Esophagus squamous epithelium (tissue), 5 donors: Measurements from ENCODE around the gene ARHGAP12. TPM values are rescaled to one million over a fixed set of nuclear protein-coding genes. Genes with fewer than 3 reads are reported as not detected.
"Not testable (repeated sequence)": the region's sequence is repeated elsewhere in the genome, so short reads cannot be mapped to it uniquely, and the experiment has no call there.

ENCODE experiments used
- DNase-seq: peaks from one replicate; lab custom pipeline; 2025; lab: John Stamatoyannopoulos, UW
- H3K27ac ChIP-seq, 4 donors: fragments of 200-600 bp; sonication (generic); one replicate each; pipeline ENCODE4 v1.5.1; 2016 to 2019; ENCODE audit warnings: mild to moderate bottlenecking in 1 of 4
- H3K27me3 ChIP-seq, 4 donors: fragments of 200-600 bp; sonication (generic); 1 replicate in 3 of 4; 2 replicates in 1 of 4; pipeline versions ENCODE4 v1.5.1 to v1.6.0; 2017 to 2021; ENCODE audit warnings: antibody characterized with exemption in 1 of 4
- H3K36me3 ChIP-seq, 3 donors: fragments of 200-600 bp; sonication (generic); one replicate each; pipeline ENCODE4 v1.5.1; 2016 to 2019
- H3K4me1 ChIP-seq, 3 donors: fragments of 200-600 bp; sonication (generic); one replicate each; pipeline ENCODE4 v1.5.1; 2017 to 2019
- H3K4me3 ChIP-seq, 4 donors: fragments of 200-600 bp; sonication (generic); 1 replicate in 3 of 4; 2 replicates in 1 of 4; pipeline ENCODE4 v1.5.1; 2016 to 2019; ENCODE audit warnings: mild to moderate bottlenecking in 2 of 4, moderate library complexity in 1 of 4
- H3K9me3 ChIP-seq, 3 donors: fragments of 200-600 bp; sonication (generic); one replicate each; pipeline ENCODE4 v1.5.1; 2016 to 2019
- CTCF ChIP-seq, 6 experiments: fragments of 450-650 bp in 4 of 6; fragments of 200-600 bp in 2 of 6; sonication (generic) in 2 of 6; IDR thresholded peaks; one replicate each; pipeline ENCODE4 v1.5.1; 2016 to 2019; ENCODE audit warnings: antibody characterized with exemption in 6 of 6, mild to moderate bottlenecking in 4 of 6, moderate library complexity in 4 of 6
- POLR2A ChIP-seq, 4 donors: fragments of 450-650 bp; IDR thresholded peaks; one replicate each; pipeline ENCODE4 v1.6.1; 2017; ENCODE audit warnings: antibody characterized with exemption in 4 of 4, mild to moderate bottlenecking in 4 of 4, moderate library complexity in 3 of 4
- WGBS, 2 donors: methylation state at CpG; one replicate each; pipeline ENCODE4 v1.1.5; 2018; 5-methylcytosine and 5-hydroxymethylcytosine counted together
- intact Hi-C: fragments of 100-400 bp; cut with DNase I; formaldehyde crosslinking; loops from one replicate; pipeline ENCODE4 v1.15.0; 2022
- total RNA-seq, 4 donors: library from RNA; depleted of rRNA; stranded (reverse); fragments of >200 nt; gene quantifications; one replicate each; pipeline ENCODE4 v1.1.0, GENCODE V29; 2016
- donor health status: DM: yes; HTN: yes; CAD: no.

The ARHGAP12 gene
- total RNA-seq, 4 donors from 2014 or later: 8.5 to 31.3 (median 16.9) TPM

GRCh38 chr10:31770307-31770902 lies 158.2 kb downstream of the ARHGAP12 start:
- 60 to 68% methylated on average over 8 of the region's 8 CpGs for WGBS, 2 donors

GRCh38 chr10:31769564-31769963 lies 159.1 kb downstream of the ARHGAP12 start:
- Histone ChIP-seq H3K36me3 (no peaks in the 10 kb centered on the region), H3K9me3 (no peaks in the 10 kb centered on the region), H3K27me3 (no peaks in the 10 kb centered on the region), H3K4me1 (no peaks in the 10 kb centered on the region), H3K4me3 (no peak overlapping the region), H3K27ac (no peak overlapping the region)
- 42 to 60% methylated on average over 4 of the region's 4 CpGs for WGBS, 2 donors
- no peak for TF ChIP-seq CTCF (IDR thresholded peaks at IDR 0.05)
- intact Hi-C loops: no loop called here
- DNase-seq: no peak

More at GRCh38 chr10:31770307-31770902, 158.2 kb downstream of the ARHGAP12 start:
- H3K9me3 ChIP-seq: no peaks in the 10 kb centered on the region
- no peaks in the 10 kb centered on the region for H3K4me1 ChIP-seq
- no peaks in the 10 kb centered on the region for H3K36me3 ChIP-seq
- H3K4me3 ChIP-seq: no peak overlapping the region
- no peak for DNase-seq
- intact Hi-C loops: no loop called here
- H3K27ac ChIP-seq: no peak overlapping the region
- TF ChIP-seq CTCF (IDR thresholded peaks at IDR 0.05): peak; percentile 33 to 82 (median 73)
- no peak for TF ChIP-seq POLR2A (IDR thresholded peaks at IDR 0.05)
- H3K27me3 ChIP-seq: no peaks in the 10 kb centered on the region

- intact Hi-C loops, H3K4me1 ChIP-seq, H3K9me3 ChIP-seq, DNase-seq, H3K4me3 ChIP-seq, H3K36me3 ChIP-seq, H3K27ac ChIP-seq, H3K27me3 ChIP-seq: not testable (repeated sequence)
- WGBS, 2 donors: 68 to 73% methylated on average over 7 of the region's 7 CpGs
Observed at GRCh38 chr10:31768935-31769334, 159.7 kb downstream of the ARHGAP12 start.

- Histone ChIP-seq H3K4me3 (no peak overlapping the region), H3K36me3 (no peaks in the 10 kb centered on the region), H3K4me1 (no peaks in the 10 kb centered on the region), H3K27me3 (no peaks in the 10 kb centered on the region), H3K27ac (no peak overlapping the region), H3K9me3 (no peaks in the 10 kb centered on the region)
- intact Hi-C loops: no loop called here
- no peak for TF ChIP-seq POLR2A (IDR thresholded peaks at IDR 0.05)
- no peak for TF ChIP-seq CTCF (IDR thresholded peaks at IDR 0.05)
- DNase-seq: no peak
- 87 to 95% methylated on average over 1 of the region's 1 CpG for WGBS, 2 donors
Observed at GRCh38 chr10:31768467-31768866, 160.2 kb downstream of the ARHGAP12 start.

- H3K27ac ChIP-seq: peak overlapping the region in 1 of 4 donors; percentile 44
- DNase-seq: no peak
- H3K9me3 ChIP-seq: no peaks in the 10 kb centered on the region
- TF ChIP-seq POLR2A (IDR thresholded peaks at IDR 0.05): no peak
- TF ChIP-seq CTCF (IDR thresholded peaks at IDR 0.05): no peak
- H3K36me3 ChIP-seq: no peaks in the 10 kb centered on the region
- H3K4me3 ChIP-seq: no peak overlapping the region
- no peaks in the 10 kb centered on the region for H3K27me3 ChIP-seq
- WGBS, 2 donors: 50 to 67% methylated on average over 1 to 8 of the region's 9 CpGs
- intact Hi-C loops: no loop called here
- peaks cover 2 to 8% (median 6%) of the 10 kb centered on the region in 3 donors for H3K4me1 ChIP-seq
Observed at GRCh38 chr10:31765541-31765940, 163.1 kb downstream of the ARHGAP12 start.
